Measurements from ENCODE around the gene BHLHA15. TPM values are rescaled to one million over a fixed set of nuclear protein-coding genes. Genes with fewer than 3 reads are reported as not detected.

The BHLHA15 gene
- total and polyA plus RNA-seq, 4 donors = 0.99 to 4.0 (median 2.8) TPM

DNA sequence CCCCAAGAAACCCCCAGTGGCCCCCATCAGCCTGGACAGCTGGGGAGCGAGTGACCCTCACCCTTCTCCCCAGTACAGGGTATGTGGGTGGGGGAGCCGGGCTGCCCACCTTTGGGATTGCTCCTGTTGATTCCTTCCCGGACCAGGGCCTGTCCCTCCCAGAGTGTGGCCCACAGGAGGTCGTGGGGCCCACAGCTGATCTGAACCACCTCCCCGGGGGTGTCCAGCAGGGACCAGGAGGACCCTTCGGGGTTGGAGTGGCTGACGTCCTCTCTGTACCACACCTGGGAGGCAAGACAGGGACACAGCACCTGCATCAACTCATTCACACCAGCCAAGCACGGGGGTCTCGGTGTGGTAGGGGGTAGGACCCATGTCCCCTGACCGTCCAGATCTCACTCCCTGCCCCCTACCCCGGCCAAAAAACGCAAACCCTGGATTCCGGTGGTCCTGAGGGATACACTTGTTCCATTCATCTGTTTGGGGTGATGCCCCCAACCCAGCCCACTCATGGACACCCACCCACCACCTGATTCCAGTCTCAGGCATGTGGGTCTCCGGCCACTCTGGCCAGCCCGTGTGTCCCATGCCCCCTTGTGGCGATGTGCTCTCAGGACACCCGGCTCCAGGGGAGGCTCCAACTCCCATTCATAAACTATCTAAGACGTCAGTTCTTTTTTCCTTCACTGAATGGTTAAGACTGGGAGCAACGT is 29.9 kb downstream of the BHLHA15 start:
- Histone ChIP-seq H3K9me3 (ENCODE audit: control insufficient read depth, insufficient read depth, low read length) (no peaks in the 10 kb centered on the region), H3K4me3 (ENCODE audit: low read depth, low read length) (no peak overlapping the region), H3K27ac (ENCODE audit: low read depth, low read length) (no peak overlapping the region), H3K36me3 (ENCODE audit: control insufficient read depth, insufficient read depth, low read length) (peaks cover 96% of the 10 kb centered on the region), H3K4me1 (ENCODE audit: control insufficient read depth, insufficient read depth, low read length) (no peaks in the 10 kb centered on the region), H3K27me3 (ENCODE audit: control insufficient read depth, insufficient read depth, low read length) (no peaks in the 10 kb centered on the region)
- 61% methylated on average over 11 of the region's 19 CpGs for WGBS (ENCODE audit: insufficient coverage)
- peak in 2 of 6 donors; percentile 10 to 31 for DNase-seq (ENCODE audit: low read depth in 4 of 6, low spot score in 6 of 6)

DNA sequence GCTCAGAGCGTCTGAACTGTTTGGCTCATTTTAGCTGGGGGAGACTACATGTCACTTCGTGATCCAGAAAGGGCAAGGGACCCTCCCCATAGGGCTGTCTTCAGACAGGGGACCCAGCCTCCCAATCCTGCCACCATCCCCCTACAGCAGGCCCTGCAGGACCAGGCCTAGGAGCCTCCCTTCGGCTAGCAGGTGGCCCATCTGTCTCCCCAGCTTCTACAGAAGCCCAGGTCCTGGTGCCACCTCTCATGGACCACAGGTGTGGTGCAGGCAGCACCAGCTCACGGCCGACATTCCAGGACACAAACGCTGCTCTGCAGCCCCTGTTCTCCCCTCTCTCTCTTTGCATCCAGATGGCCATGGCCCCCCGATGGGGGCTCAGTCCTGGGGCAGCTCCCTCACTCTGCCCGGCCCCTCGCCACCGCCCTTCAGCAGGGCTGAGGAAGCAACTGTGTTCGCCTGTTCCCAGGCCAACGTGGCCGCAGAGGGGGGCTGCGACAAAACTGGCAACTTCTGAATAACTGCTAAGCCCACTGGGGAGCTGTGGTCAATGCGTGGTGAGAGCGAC is 30.5 kb downstream of the BHLHA15 start:
- no peak overlapping the region for H3K27ac ChIP-seq (ENCODE audit: low read depth, low read length)
- H3K4me3 ChIP-seq (ENCODE audit: low read depth, low read length) = no peak overlapping the region
- peaks cover 90% of the 10 kb centered on the region for H3K36me3 ChIP-seq (ENCODE audit: control insufficient read depth, insufficient read depth, low read length)
- WGBS (ENCODE audit: insufficient coverage) = 71% methylated on average over 15 of the region's 16 CpGs
- DNase-seq (ENCODE audit: low read depth in 4 of 6, low spot score in 6 of 6) = no peak
- H3K4me1 ChIP-seq (ENCODE audit: control insufficient read depth, insufficient read depth, low read length) = no peaks in the 10 kb centered on the region
- H3K9me3 ChIP-seq (ENCODE audit: control insufficient read depth, insufficient read depth, low read length) = no peaks in the 10 kb centered on the region
- H3K27me3 ChIP-seq (ENCODE audit: control insufficient read depth, insufficient read depth, low read length) = no peaks in the 10 kb centered on the region

DNA sequence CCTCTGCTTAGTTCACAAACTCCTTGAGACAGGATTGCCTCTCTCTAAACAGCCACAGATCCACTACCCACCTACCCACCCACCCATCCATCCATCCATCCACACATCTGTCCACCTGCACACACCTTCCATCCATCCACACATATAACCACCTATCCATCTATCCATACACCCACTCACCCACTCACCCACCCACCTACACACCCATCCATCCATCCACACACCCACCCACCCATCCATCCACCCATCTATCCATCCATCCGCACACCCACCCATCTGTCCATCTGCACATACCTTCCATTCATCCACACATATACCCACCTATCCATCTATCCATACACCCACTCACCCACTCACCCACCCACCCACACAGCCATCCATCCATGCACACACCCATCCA is 31.1 kb downstream of the BHLHA15 start:
- H3K27ac ChIP-seq (ENCODE audit: low read depth, low read length) = no peak overlapping the region
- DNase-seq (ENCODE audit: low read depth in 4 of 6, low spot score in 6 of 6) = no peak
- 80% methylated on average over 1 of the region's 1 CpG for WGBS (ENCODE audit: insufficient coverage)
- H3K4me3 ChIP-seq (ENCODE audit: low read depth, low read length) = no peak overlapping the region
- H3K27me3 ChIP-seq (ENCODE audit: control insufficient read depth, insufficient read depth, low read length) = no peaks in the 10 kb centered on the region
- no peaks in the 10 kb centered on the region for H3K4me1 ChIP-seq (ENCODE audit: control insufficient read depth, insufficient read depth, low read length)
- H3K36me3 ChIP-seq (ENCODE audit: control insufficient read depth, insufficient read depth, low read length) = peaks cover 84% of the 10 kb centered on the region
- H3K9me3 ChIP-seq (ENCODE audit: control insufficient read depth, insufficient read depth, low read length) = no peaks in the 10 kb centered on the region

DNA sequence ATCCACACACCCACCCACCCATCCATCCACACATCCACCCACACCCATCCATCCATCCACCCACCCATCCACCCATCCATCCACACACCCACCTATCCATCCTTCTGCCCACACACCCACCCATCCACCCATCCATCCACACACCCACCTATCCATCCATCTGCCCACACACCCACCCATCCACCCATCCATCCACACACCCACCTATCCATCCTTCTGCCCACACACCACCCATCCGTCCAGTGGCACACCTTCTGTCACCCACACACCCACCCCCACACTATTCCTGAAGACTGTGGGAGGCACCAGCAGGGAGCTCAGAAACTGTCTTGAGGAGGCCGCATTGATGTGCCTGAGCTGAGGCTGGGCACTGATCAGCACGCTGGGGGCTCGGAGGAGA is 31.7 kb downstream of the BHLHA15 start:
- no peaks in the 10 kb centered on the region for H3K9me3 ChIP-seq (ENCODE audit: control insufficient read depth, insufficient read depth, low read length)

DNA sequence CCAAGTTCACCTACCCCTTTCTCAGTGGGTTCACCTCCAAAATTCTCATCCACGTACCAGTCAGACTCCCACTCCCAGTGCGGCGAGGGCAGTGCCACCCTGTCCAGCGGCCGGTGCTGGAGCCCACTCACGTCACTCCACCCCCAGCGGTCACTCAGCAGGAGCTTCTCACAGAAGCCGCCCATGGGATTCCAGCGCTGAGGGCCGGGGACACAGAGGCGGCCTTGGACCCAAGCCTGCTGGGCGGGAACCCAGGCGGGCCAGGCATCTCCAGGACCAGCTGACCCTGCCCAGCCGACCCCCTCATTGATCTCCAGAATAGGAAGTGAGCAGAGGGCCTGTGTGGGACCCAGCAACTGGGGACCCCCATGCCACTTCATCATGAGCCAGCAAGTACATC is 33.6 kb downstream of the BHLHA15 start:
- peaks cover 79% of the 10 kb centered on the region for H3K36me3 ChIP-seq (ENCODE audit: control insufficient read depth, insufficient read depth, low read length)
- H3K4me3 ChIP-seq (ENCODE audit: low read depth, low read length) = no peak overlapping the region
- H3K27me3 ChIP-seq (ENCODE audit: control insufficient read depth, insufficient read depth, low read length) = no peaks in the 10 kb centered on the region
- peaks cover 4% of the 10 kb centered on the region for H3K4me1 ChIP-seq (ENCODE audit: control insufficient read depth, insufficient read depth, low read length)
- no peak overlapping the region for H3K27ac ChIP-seq (ENCODE audit: low read depth, low read length)
- DNase-seq (ENCODE audit: low read depth in 4 of 6, low spot score in 6 of 6) = no peak
- WGBS (ENCODE audit: insufficient coverage) = 94% methylated on average over 14 of the region's 14 CpGs
- H3K9me3 ChIP-seq (ENCODE audit: control insufficient read depth, insufficient read depth, low read length) = no peaks in the 10 kb centered on the region

More for the DNA sequence above, 31.7 kb downstream of the BHLHA15 start:
- no peak overlapping the region for H3K27ac ChIP-seq (ENCODE audit: low read depth, low read length)
- H3K4me1 ChIP-seq (ENCODE audit: control insufficient read depth, insufficient read depth, low read length) = peaks cover under 1% of the 10 kb centered on the region
- DNase-seq (ENCODE audit: low read depth in 4 of 6, low spot score in 6 of 6) = no peak
- H3K36me3 ChIP-seq (ENCODE audit: control insufficient read depth, insufficient read depth, low read length) = peaks cover 84% of the 10 kb centered on the region
- H3K4me3 ChIP-seq (ENCODE audit: low read depth, low read length) = no peak overlapping the region
- WGBS (ENCODE audit: insufficient coverage) = 80% methylated on average over 4 of the region's 4 CpGs
- no peaks in the 10 kb centered on the region for H3K27me3 ChIP-seq (ENCODE audit: control insufficient read depth, insufficient read depth, low read length)

DNA sequence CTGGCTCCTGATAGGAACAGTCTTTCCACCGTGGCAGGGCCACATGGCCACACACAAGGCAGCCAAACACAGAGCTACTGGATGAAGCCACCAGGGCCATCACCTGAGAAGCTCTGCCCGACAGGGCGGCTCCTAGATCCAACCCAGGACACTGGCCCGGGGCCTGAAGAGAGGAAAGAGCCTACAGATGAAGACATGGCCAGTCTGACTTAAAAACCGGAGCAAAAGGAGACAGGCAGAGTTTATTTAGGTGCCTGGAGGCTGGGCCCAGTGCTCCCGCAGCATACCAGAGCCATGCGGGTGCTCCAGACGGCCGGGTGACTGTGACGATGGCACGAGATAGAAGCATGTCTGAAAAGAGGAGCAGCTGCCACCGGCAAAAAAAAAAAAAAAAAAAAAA is 36.9 kb downstream of the BHLHA15 start:
- Histone ChIP-seq H3K4me3 (ENCODE audit: low read depth, low read length) (no peak overlapping the region), H3K4me1 (ENCODE audit: control insufficient read depth, insufficient read depth, low read length) (peaks cover 24% of the 10 kb centered on the region), H3K27ac (ENCODE audit: low read depth, low read length) (no peak overlapping the region), H3K9me3 (ENCODE audit: control insufficient read depth, insufficient read depth, low read length) (no peaks in the 10 kb centered on the region), H3K36me3 (ENCODE audit: control insufficient read depth, insufficient read depth, low read length) (peaks cover 49% of the 10 kb centered on the region), H3K27me3 (ENCODE audit: control insufficient read depth, insufficient read depth, low read length) (no peaks in the 10 kb centered on the region)
- no peak for DNase-seq (ENCODE audit: low read depth in 4 of 6, low spot score in 6 of 6)
- WGBS (ENCODE audit: insufficient coverage) = 95% methylated on average over 9 of the region's 12 CpGs

DNA sequence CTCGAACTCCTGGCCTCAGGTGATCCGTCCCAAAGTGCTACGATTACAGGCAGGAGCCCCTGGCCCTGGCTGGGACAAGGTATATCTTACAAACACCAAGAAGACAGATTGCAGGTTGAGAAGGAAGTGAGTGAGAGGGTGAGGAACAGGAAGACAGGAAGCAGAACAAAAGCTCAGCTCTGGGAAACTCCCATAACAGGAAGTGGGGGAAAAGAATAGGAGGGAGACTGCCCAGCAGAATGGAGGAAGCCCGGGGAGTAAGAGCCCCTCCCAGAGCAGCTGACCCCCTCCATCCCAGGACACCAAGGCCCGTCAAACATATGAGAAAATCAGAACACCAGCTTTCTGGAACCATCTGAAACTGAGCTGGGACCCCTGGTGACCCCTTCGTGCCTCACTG is 37.9 kb downstream of the BHLHA15 start:
- Histone ChIP-seq H3K4me3 (ENCODE audit: low read depth, low read length) (no peak overlapping the region), H3K4me1 (ENCODE audit: control insufficient read depth, insufficient read depth, low read length) (peaks cover 30% of the 10 kb centered on the region), H3K27ac (ENCODE audit: low read depth, low read length) (no peak overlapping the region), H3K27me3 (ENCODE audit: control insufficient read depth, insufficient read depth, low read length) (no peaks in the 10 kb centered on the region), H3K36me3 (ENCODE audit: control insufficient read depth, insufficient read depth, low read length) (peaks cover 39% of the 10 kb centered on the region), H3K9me3 (ENCODE audit: control insufficient read depth, insufficient read depth, low read length) (no peaks in the 10 kb centered on the region)
- DNase-seq (ENCODE audit: low read depth in 4 of 6, low spot score in 6 of 6) = no peak
- WGBS (ENCODE audit: insufficient coverage) = 91% methylated on average over 2 of the region's 6 CpGs

DNA sequence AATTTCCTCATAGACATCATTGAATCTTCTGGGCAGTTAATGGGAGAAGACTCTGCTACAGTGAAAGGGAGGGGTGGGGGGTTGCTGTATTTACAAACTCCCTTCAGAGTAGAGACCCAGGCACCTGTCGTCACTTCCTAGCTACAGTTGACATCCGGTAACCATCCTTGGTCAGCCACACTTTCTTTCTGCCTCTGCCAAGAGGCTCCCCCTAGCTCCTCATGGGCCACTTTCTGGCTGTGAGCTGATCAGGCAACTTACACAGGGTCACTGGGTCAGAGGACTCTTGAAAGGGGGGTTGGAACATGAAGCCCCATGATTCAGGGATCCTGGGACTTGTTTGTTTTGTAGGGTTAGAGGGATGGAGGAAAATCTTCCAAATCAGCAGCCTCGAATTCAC is 39.5 kb downstream of the BHLHA15 start:
- H3K4me1 ChIP-seq (ENCODE audit: control insufficient read depth, insufficient read depth, low read length) = peaks cover 30% of the 10 kb centered on the region
- H3K36me3 ChIP-seq (ENCODE audit: control insufficient read depth, insufficient read depth, low read length) = peaks cover 26% of the 10 kb centered on the region
- no peak overlapping the region for H3K4me3 ChIP-seq (ENCODE audit: low read depth, low read length)
- no peaks in the 10 kb centered on the region for H3K27me3 ChIP-seq (ENCODE audit: control insufficient read depth, insufficient read depth, low read length)
- no peak overlapping the region for H3K27ac ChIP-seq (ENCODE audit: low read depth, low read length)
- no peaks in the 10 kb centered on the region for H3K9me3 ChIP-seq (ENCODE audit: control insufficient read depth, insufficient read depth, low read length)
- DNase-seq (ENCODE audit: low read depth in 4 of 6, low spot score in 6 of 6) = no peak
- WGBS (ENCODE audit: insufficient coverage) = 60% methylated on average over 2 of the region's 3 CpGs

DNA sequence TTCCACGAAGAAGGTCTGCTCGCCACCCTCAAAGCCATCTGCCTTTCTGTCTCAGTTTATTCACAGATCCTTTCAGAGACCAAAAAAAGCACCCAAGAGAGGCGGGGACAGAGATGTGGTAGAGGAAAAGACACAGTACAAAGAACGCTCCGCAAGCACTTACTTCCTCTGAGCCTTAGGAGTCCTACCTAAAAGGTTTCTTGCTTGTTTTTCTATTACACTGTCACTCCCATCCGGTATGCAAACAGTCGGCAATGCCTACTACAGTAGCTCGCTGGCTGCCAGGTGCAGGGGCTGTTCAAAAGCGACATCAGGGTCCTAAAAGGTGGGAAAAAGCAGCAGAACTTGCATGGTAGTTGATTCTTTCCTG is 40.0 kb downstream of the BHLHA15 start:
- no peaks in the 10 kb centered on the region for H3K27me3 ChIP-seq (ENCODE audit: control insufficient read depth, insufficient read depth, low read length)
- no peaks in the 10 kb centered on the region for H3K9me3 ChIP-seq (ENCODE audit: control insufficient read depth, insufficient read depth, low read length)
- no peak for DNase-seq (ENCODE audit: low read depth in 4 of 6, low spot score in 6 of 6)
- peaks cover 23% of the 10 kb centered on the region for H3K36me3 ChIP-seq (ENCODE audit: control insufficient read depth, insufficient read depth, low read length)
- H3K4me1 ChIP-seq (ENCODE audit: control insufficient read depth, insufficient read depth, low read length) = peaks cover 30% of the 10 kb centered on the region
- H3K27ac ChIP-seq (ENCODE audit: low read depth, low read length) = no peak overlapping the region
- peak overlapping the region; percentile 78 for H3K4me3 ChIP-seq (ENCODE audit: low read depth, low read length)
- WGBS (ENCODE audit: insufficient coverage) = 19% methylated on average over 7 of the region's 9 CpGs
